Motor neuron (in vitro differentiated cells): ENCODE measurements around the gene CAMK2A. TPM values are rescaled to one million over a fixed set of nuclear protein-coding genes. Genes with fewer than 3 reads are reported as not detected.

Experiments
- ATAC-seq, 8 experiments: fragments of 200-7000 bp; cut with Tn5 transposase; replicated peaks in 6 of 8; 2 replicates each; pipeline ENCODE4 v1.8.0; 2021; ENCODE audit warnings: mild to moderate bottlenecking in 8 of 8, moderate library complexity in 8 of 8
- H3K27ac ChIP-seq, 2 donors: fragments of 250-450 bp; sonication (Bioruptor Pico); 2 replicates each; pipeline ENCODE4 v1.9.0; 2021; ENCODE audit warnings: antibody characterized with exemption in 2 of 2, mild to moderate bottlenecking in 2 of 2, moderate library complexity in 1 of 2
- H3K4me1 ChIP-seq, 2 donors: fragments of 250-450 bp; sonication (Bioruptor Pico); replicated peaks in 1 of 2; 2 replicates each; pipeline ENCODE4 v1.6.1; 2021; ENCODE audit warnings: antibody characterized with exemption in 2 of 2, mild to moderate bottlenecking in 2 of 2, moderate library complexity in 1 of 2
- H3K4me3 ChIP-seq, 5 donors: fragments of 250-450 bp; sonication (Bioruptor Pico); 2 replicates each; pipeline ENCODE4 v1.9.0; 2021; ENCODE audit warnings: antibody characterized with exemption in 5 of 5, mild to moderate bottlenecking in 5 of 5, moderate library complexity in 4 of 5
- WGBS, 10 experiments: fragments of 450-650 bp; shearing (Covaris generic); methylation state at CpG; one replicate each; pipeline ENCODE4 v1.0.0; 2022; 5-methylcytosine and 5-hydroxymethylcytosine counted together
- in situ Hi-C, 9 experiments: fragments of 400-800 bp; cut with MboI; loops; one replicate each; pipeline ENCODE4 v1.15.0; 2021; ENCODE audit warnings: low sequenced_read_pairs in 9 of 9, low pct_unique_long_range_greater_than_20kb in 2 of 9; ENCODE audit not compliant: unreplicated experiment in 9 of 9
- total RNA-seq, 8 experiments: library from RNA; unstranded; fragments of 300-600 nt; gene quantifications; 2 replicates each; pipeline versions ENCODE4 v1.2.3 to v1.2.4, GENCODE V29; 2022

CAMK2A gene
- total RNA-seq, 8 experiments from 2014 or later: 0.13 to 5.6 (median 2.7) TPM

- in situ Hi-C loops: loop anchor here in 1 of 9 experiments (25.0 kb wide), 1 partner anchor 98 kb away; the partner anchor contains the start of gene TCOF1
- 0 to 100% (median 25%) methylated on average over 1 to 9 of the region's 11 CpGs; no CpG with 5 or more reads in 2 of the 10 experiments for WGBS, 10 experiments
- H3K27ac ChIP-seq: peak overlapping the region in 1 of 2 donors; percentile 77
- peaks cover 24 to 25% of the 10 kb centered on the region in 2 donors for H3K4me1 ChIP-seq
- ATAC-seq: peak; percentile 75 to 94 (median 82)
- no peak overlapping the region for H3K4me3 ChIP-seq
These were observed 25.6 kb downstream of the CAMK2A start for GRCh38 chr5:150263801-150264621.

DNA sequence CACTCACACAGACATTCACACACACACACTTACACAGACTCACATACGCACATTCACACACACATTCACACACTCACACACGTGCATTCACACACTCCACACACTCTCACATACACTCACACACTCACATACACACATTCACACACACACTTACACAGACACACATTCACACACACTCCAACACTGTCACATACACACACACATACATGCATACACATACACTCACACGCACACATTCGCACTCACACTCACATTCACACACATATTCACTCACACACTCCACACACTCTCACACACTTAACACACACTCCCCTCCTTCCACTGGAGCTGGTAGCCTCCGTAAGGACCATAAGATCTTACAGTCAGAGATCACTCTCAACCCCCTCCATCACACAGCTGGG, 26.2 kb downstream of the CAMK2A start:
- in situ Hi-C loops: loop anchor here in 1 of 9 experiments (25.0 kb wide), 1 partner anchor 99 kb away; the partner anchor contains the start of gene TCOF1
- Histone ChIP-seq H3K4me3 (no peak overlapping the region), H3K4me1 (peaks cover 24 to 26% of the 10 kb centered on the region in 2 donors), H3K27ac (peak overlapping the region in 1 of 2 donors; percentile 77)
- 51 to 100% (median 76%) methylated on average over 1 to 5 of the region's 5 CpGs; no CpG with 5 or more reads in 4 of the 10 experiments for WGBS, 10 experiments
- ATAC-seq: peak in 2 of 8 experiments; percentile 15 to 59

DNA sequence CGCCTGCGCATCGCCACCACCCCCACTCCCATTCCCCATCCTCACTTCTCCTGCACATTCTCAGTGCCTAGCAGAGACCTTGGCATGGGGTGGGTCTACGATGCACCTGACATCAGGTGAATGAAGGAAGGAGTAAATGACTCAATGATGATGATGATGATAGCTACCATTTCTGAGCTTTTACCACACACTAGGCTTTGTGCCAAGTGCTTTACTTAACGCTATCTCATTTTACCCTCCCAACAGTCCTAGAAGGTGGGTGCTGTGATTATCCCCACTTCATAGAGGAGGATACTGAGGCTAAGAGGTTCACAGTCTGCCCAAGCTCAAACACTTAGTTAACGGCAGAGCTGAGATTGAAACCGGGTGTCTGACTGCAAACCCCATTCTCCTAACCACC, 27.1 kb downstream of the CAMK2A start:
- in situ Hi-C loops: loop anchor here in 1 of 9 experiments (25.0 kb wide), 1 partner anchor 100 kb away; the partner anchor contains the start of gene TCOF1
- no peak for ATAC-seq
- Histone ChIP-seq H3K4me1 (peaks cover 26 to 35% of the 10 kb centered on the region in 2 donors), H3K27ac (no peak overlapping the region), H3K4me3 (no peak overlapping the region)
- WGBS, 10 experiments: 33 to 92% (median 88%) methylated on average over 1 to 4 of the region's 7 CpGs; no CpG with 5 or more reads in 6 of the 10 experiments

DNA sequence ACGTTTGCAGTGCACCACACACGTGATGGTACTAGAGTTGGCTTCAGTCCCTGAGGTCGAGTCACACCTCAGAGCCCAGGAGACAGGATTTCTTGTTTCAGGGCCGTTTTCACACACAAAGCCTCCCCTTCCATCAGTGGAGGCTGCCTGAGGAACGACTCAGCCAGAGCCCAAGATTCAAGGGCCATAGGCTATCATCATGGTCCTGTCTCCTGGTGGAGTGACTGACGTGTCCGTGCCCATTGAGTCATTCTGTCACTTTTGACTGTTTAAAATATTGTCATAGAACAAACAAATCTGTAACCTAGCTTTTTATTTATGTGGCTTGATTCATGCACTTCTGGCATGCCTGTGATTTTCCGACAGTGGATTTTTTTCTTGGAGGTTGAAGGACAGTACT, 28.3 kb downstream of the CAMK2A start:
- Histone ChIP-seq H3K4me3 (no peak overlapping the region), H3K27ac (no peak overlapping the region), H3K4me1 (peaks cover 22 to 29% of the 10 kb centered on the region in 2 donors)
- ATAC-seq: no peak
- in situ Hi-C loops: loop anchor here in 1 of 9 experiments (25.0 kb wide), 1 partner anchor 101 kb away; the partner anchor contains the start of gene TCOF1
- WGBS, 10 experiments: 5 to 100% (median 75%) methylated on average over 1 to 6 of the region's 8 CpGs; no CpG with 5 or more reads in 2 of the 10 experiments

DNA sequence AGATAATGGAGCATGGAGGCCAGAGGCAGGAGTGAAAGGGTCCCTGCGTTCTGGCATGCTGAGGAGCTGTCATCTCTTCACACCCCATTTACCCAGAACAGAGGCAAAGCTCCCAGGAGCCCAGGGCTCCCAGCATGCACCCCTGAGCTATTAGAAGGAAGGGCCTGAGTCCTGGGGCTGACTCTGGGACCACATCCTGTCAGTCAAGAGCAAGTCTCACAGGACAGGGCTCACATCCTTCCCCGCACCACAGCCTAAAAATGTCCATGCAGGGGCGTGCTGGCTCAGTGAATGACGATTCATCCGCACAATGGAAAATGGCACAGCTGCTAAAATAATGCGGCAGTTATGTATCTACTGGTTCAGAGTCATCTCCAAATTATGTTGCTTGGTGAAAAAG, 31.4 kb downstream of the CAMK2A start:
- 40 to 87% (median 54%) methylated on average over 1 to 5 of the region's 6 CpGs; no CpG with 5 or more reads in 3 of the 10 experiments for WGBS, 10 experiments
- peaks cover 30 to 37% of the 10 kb centered on the region in 2 donors for H3K4me1 ChIP-seq
- no peak overlapping the region for H3K27ac ChIP-seq
- H3K4me3 ChIP-seq: no peak overlapping the region
- ATAC-seq: peak in 4 of 8 experiments; percentile 59 to 85 (median 72)
- in situ Hi-C loops: loop anchor here in 1 of 9 experiments (25.0 kb wide), 1 partner anchor 104 kb away; the partner anchor contains the start of gene TCOF1

- 50 to 89% (median 77%) methylated on average over 1 to 4 of the region's 11 CpGs; no CpG with 5 or more reads in 6 of the 10 experiments for WGBS, 10 experiments
- Histone ChIP-seq H3K4me3 (no peak overlapping the region), H3K4me1 (peaks cover 27 to 33% of the 10 kb centered on the region in 2 donors), H3K27ac (no peak overlapping the region)
- in situ Hi-C loops: loop anchor here in 1 of 9 experiments (25.0 kb wide), 1 partner anchor 105 kb away; the partner anchor contains the start of gene TCOF1
- ATAC-seq: no peak
These were observed 32.1 kb downstream of the CAMK2A start for GRCh38 chr5:150257424-150257823.

- in situ Hi-C loops: loop anchor here in 1 of 9 experiments (25.0 kb wide), 1 partner anchor 106 kb away; the partner anchor contains the start of gene TCOF1
- peak in 6 of 8 experiments; percentile 35 to 73 (median 53) for ATAC-seq
- WGBS, 10 experiments: 20 to 82% (median 54%) methylated on average over 2 to 4 of the region's 12 CpGs; no CpG with 5 or more reads in 4 of the 10 experiments
- Histone ChIP-seq H3K4me1 (peaks cover 27 to 33% of the 10 kb centered on the region in 2 donors), H3K4me3 (no peak overlapping the region), H3K27ac (peak overlapping the region in 1 of 2 donors; percentile 49)
These were observed 33.0 kb downstream of the CAMK2A start for GRCh38 chr5:150256410-150257064.

- in situ Hi-C loops: loop anchor here in 1 of 9 experiments (25.0 kb wide), 1 partner anchor 106 kb away; the partner anchor contains the start of gene TCOF1
- 7 to 71% (median 44%) methylated on average over 2 to 4 of the region's 6 CpGs; no CpG with 5 or more reads in 4 of the 10 experiments for WGBS, 10 experiments
These were observed 33.7 kb downstream of the CAMK2A start for GRCh38 chr5:150255659-150256409.

GRCh38 chr5:150254774-150255173, 34.8 kb downstream of the CAMK2A start:
- ATAC-seq: no peak
- peak overlapping the region in 1 of 2 donors; percentile 27 for H3K27ac ChIP-seq

More at GRCh38 chr5:150255659-150256409, 33.7 kb downstream of the CAMK2A start:
- H3K4me3 ChIP-seq: no peak overlapping the region
- peak in 6 of 8 experiments; percentile 11 to 92 (median 84) for ATAC-seq
- H3K4me1 ChIP-seq: peaks cover 27 to 33% of the 10 kb centered on the region in 2 donors
- peak overlapping the region in 1 of 2 donors; percentile 49 for H3K27ac ChIP-seq

DNA sequence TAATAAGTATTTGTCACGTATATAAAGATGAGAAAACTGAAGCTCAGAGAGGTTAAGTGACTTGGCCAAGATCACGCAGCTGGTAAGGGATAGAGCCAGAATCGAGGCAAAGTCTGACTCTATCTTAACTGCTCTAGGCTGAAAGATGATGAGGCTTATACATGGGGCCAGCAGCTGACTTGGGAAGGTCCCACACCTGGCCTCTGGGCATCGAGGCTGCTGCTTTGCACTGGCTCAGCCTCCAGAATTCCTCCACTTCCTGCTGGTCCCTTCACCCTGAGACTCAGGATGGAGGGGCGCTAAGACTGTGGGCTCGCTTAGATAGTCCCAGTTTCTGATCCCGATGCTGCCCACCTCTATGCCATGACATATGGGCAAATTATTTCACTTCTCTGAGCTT, 35.2 kb downstream of the CAMK2A start:
- Histone ChIP-seq H3K4me1 (peaks cover 27 to 33% of the 10 kb centered on the region in 2 donors), H3K4me3 (no peak overlapping the region), H3K27ac (no peak overlapping the region)
- no peak for ATAC-seq
- in situ Hi-C loops: loop anchor here in 1 of 9 experiments (25.0 kb wide), 1 partner anchor 108 kb away; the partner anchor contains the start of gene TCOF1
- WGBS, 10 experiments: 60 to 100% (median 88%) methylated on average over 1 to 6 of the region's 7 CpGs; no CpG with 5 or more reads in 2 of the 10 experiments

More at GRCh38 chr5:150254774-150255173, 34.8 kb downstream of the CAMK2A start:
- WGBS, 10 experiments: 30 to 60% methylated on average over 1 to 2 of the region's 4 CpGs; no CpG with 5 or more reads in 8 of the 10 experiments
- Histone ChIP-seq H3K4me3 (no peak overlapping the region), H3K4me1 (peaks cover 27 to 33% of the 10 kb centered on the region in 2 donors)
- in situ Hi-C loops: loop anchor here in 1 of 9 experiments (25.0 kb wide), 1 partner anchor 108 kb away; the partner anchor contains the start of gene TCOF1

DNA sequence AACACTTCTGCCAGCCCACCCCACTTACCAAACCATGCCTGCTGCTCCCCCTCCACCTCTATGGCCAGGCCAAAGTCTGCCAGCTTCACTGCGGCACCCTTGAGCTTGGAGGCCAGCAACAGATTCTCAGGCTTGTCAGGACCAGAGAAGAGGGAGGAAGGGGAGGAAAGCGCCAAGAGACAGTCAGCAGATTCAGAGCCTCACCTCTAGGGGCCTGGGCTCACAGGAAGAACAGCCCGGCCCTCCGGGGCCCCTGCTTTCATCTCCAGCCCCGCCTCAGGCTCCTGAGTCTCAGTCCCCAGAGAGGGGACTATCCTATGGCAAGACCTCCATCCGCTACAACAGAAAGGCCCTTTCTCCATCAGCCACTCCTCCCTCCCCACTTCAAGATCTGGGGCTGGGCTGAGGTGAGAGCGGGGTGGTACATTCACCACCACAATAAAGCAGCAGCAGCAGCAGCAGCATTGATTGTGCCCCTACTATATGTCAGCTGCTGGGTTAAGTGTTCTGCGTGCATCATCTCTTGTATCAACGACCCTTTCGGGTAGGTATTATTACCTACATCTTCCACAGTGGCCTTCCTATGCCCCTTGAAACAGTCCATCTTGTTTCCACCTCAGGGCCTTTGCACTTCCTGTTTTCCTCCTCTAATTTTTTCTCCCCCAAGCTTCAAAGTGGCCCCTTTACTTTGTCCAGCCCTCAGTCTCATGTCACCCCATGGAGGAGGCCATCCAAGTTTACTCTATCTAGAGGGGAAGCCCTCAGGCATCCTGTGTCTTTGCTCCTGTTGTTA, 36.0 kb downstream of the CAMK2A start:
- in situ Hi-C loops: loop anchor here in 1 of 9 experiments (25.0 kb wide), 1 partner anchor 109 kb away; the partner anchor contains the start of gene TCOF1
- Histone ChIP-seq H3K4me3 (no peak overlapping the region), H3K4me1 (peaks cover 27 to 33% of the 10 kb centered on the region in 2 donors), H3K27ac (no peak overlapping the region)
- ATAC-seq: no peak
- 27 to 93% (median 77%) methylated on average over 2 to 6 of the region's 10 CpGs; no CpG with 5 or more reads in 3 of the 10 experiments for WGBS, 10 experiments
